DMS 273 (cell line): ENCODE results near the gene ERO1A.

Source experiments
- DNase-seq: peaks from one replicate; lab custom pipeline; 2025; ENCODE audit not compliant: unreplicated experiment; lab: John Stamatoyannopoulos, UW

Gene ERO1A

GRCh38 chr14:52609445-52610044 lies 85.8 kb downstream of the ERO1A start:
- no peak for DNase-seq

- DNase-seq = no peak
Measured at GRCh38 chr14:52607061-52607460, 88.3 kb downstream of the ERO1A start.

GRCh38 chr14:52602131-52602530 lies 93.2 kb downstream of the ERO1A start:
- no peak for DNase-seq

GRCh38 chr14:52599974-52600373 lies 95.4 kb downstream of the ERO1A start:
- no peak for DNase-seq

- no peak for DNase-seq
Measured at GRCh38 chr14:52598568-52598967, 96.8 kb downstream of the ERO1A start.

GRCh38 chr14:52596861-52597260 lies 98.5 kb downstream of the ERO1A start:
- DNase-seq = no peak

GRCh38 chr14:52596320-52596719 lies 99.0 kb downstream of the ERO1A start:
- DNase-seq = no peak

GRCh38 chr14:52590318-52590717 lies 105.0 kb downstream of the ERO1A start:
- DNase-seq = no peak
